Measurements from ENCODE around the gene ANKRD44.
"Not testable (repeated sequence)": the region's sequence is repeated elsewhere in the genome, so short reads cannot be mapped to it uniquely, and the experiment has no call there.

The ANKRD44 gene

DNA sequence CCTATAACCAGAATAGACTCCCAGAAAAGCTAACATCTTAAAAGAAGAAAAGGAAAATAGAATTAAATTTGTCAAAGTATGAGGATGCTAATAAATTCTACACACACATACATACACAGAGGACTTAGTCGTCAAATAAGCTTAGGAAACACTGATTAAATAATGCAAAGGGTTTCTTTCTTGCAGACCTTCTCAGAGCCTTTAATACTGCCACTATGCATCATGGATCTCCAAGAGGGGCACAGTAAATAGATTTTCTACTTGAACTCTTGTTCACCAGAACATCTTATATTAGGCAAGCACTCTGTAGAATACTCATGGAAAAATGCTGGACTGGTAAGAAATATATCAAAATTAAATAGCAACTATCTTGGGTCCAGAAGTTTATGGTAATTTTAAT is 69.4 kb downstream of the ANKRD44 start:
- in situ Hi-C loops (cut with MboI; ENCODE audit: low sequenced_read_pairs), result no loop called here

DNA sequence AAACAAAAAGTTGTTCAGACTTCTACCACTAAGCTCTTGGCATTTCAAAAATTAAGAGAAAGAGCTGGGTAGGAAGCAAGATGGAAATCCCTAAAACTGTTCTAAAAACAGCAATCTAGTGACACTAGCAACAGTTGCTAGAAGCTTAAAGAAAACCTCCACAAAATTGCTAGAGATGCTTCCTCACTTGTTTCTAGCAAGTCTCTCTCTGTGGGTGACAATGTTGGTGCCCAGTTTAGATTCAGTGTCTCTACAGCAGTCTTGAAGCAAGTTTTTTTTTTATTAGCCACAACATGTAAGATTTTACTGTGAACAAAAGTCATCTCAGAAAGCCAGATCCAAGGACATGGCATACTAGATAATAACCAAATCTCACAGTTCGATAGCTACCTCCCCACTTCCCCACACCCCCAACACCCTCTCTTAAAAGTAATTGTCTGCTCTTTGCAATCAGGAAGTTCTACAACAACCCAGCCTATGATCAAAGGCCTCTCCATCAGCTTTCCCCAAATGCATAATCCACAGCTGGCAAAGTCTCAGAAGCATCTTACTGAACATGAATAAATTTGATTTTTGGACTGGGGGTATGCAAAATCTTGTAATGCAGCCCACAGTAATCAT is 70.0 kb downstream of the ANKRD44 start:
- in situ Hi-C loops (cut with MboI; ENCODE audit: low sequenced_read_pairs), result no loop called here

DNA sequence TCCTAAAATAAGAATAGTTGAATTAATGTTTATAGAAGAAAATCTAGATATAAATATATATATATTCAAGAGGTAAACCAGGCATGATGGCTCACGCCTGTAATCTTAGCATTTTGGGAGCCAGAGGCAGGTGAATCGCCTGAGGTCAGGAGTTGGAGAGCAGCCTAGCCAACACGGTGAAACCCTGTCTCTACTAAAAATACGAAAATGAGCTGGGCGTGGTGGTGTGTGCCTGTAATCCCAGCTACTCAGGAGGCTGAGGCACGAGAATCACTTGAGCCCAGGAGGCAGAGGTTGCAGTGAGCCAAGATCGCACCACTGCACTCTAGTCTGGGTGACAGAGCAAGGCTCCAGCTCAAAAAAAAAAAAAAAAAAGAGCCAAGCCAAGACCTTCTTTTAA is 70.6 kb downstream of the ANKRD44 start:
- in situ Hi-C loops (cut with MboI; ENCODE audit: low sequenced_read_pairs), result not testable (repeated sequence)

- in situ Hi-C loops (cut with MboI; ENCODE audit: low sequenced_read_pairs), result no loop called here
Observed at GRCh38 chr2:197239434-197239833, 71.1 kb downstream of the ANKRD44 start.

GRCh38 chr2:197238043-197238365 is 72.6 kb downstream of the ANKRD44 start:
- in situ Hi-C loops (cut with MboI; ENCODE audit: low sequenced_read_pairs), result no loop called here

GRCh38 chr2:197237291-197238042 is 73.1 kb downstream of the ANKRD44 start:
- in situ Hi-C loops (cut with MboI; ENCODE audit: low sequenced_read_pairs), result no loop called here

GRCh38 chr2:197236816-197237215 is 73.8 kb downstream of the ANKRD44 start:
- in situ Hi-C loops (cut with MboI; ENCODE audit: low sequenced_read_pairs), result no loop called here

- in situ Hi-C loops (cut with MboI; ENCODE audit: low sequenced_read_pairs), result no loop called here
Observed at GRCh38 chr2:197236159-197236558, 74.4 kb downstream of the ANKRD44 start.

- in situ Hi-C loops (cut with MboI; ENCODE audit: low sequenced_read_pairs), result no loop called here
Observed at GRCh38 chr2:197235711-197236110, 74.9 kb downstream of the ANKRD44 start.

GRCh38 chr2:197234671-197235191 is 75.8 kb downstream of the ANKRD44 start:
- in situ Hi-C loops (cut with MboI; ENCODE audit: low sequenced_read_pairs), result no loop called here

GRCh38 chr2:197233473-197233872 is 77.1 kb downstream of the ANKRD44 start:
- in situ Hi-C loops (cut with MboI; ENCODE audit: low sequenced_read_pairs), result no loop called here

DNA sequence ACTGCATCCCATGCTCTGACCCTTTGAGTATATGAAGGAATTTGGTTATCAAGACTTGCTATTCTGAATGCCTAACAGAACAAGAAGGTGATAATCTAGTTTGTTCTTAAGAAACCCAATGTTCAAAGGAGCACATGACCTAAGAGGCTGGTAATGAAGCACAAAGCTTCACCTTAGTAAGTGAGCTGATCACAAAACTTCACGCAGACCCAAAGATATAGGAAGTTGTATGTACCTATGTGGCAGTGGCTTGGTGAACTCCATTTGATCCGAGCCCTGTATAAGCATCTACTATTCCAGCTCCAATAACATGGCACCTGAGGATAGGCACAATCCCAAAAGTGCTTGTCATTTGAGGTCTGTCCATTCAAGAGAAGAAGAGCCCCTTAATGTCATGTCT is 78.6 kb downstream of the ANKRD44 start:
- in situ Hi-C loops (cut with MboI; ENCODE audit: low sequenced_read_pairs), result no loop called here

DNA sequence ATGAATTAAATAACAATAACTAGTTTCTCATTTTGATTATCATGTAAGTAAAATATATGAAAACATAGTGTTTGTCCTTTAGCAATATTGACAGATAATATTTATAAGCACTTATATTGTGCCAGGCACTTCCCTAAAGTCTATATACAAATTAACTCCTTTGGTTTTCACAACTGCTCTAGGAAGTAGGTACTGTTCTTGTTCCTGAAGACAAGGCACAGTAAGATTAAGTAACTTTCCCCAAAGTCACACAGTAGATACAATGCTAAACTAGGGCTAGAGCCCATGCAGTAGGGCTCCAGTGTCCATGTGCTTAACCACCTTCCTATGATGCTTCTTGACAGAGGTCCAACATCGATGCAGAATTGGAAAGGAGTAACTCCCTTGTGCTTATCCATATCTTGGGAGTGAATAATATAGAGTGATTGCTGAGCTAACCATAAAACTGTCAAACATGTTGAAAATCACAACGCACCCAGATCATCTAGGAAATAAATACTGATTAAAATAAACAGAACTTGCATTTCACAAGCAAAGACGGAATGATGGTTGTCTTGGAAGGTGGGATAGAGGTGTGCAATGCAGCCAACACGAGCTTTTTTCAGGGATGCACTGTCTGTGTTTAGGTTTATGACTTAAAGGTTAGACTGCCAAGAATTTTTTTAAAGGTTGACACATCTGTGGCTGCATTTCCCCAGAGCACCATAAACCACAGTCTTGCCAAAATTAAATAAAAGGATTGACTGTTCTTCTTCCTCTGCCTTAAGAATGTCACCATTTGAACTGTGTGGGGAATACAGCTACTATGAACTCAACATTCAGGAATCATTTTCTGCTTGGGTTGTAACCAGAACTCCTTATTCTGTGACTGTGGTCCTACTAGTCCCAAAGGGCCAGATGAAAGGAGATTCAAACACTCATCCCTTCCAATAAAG is 80.8 kb downstream of the ANKRD44 start:
- in situ Hi-C loops (cut with MboI; ENCODE audit: low sequenced_read_pairs), result no loop called here

- in situ Hi-C loops (cut with MboI; ENCODE audit: low sequenced_read_pairs), result no loop called here
Observed at GRCh38 chr2:197223451-197223850, 87.1 kb downstream of the ANKRD44 start.

- in situ Hi-C loops (cut with MboI; ENCODE audit: low sequenced_read_pairs), result no loop called here
Observed at GRCh38 chr2:197219636-197220035, 90.9 kb downstream of the ANKRD44 start.

- in situ Hi-C loops (cut with MboI; ENCODE audit: low sequenced_read_pairs), result no loop called here
Observed at GRCh38 chr2:197217541-197217940, 93.0 kb downstream of the ANKRD44 start.

DNA sequence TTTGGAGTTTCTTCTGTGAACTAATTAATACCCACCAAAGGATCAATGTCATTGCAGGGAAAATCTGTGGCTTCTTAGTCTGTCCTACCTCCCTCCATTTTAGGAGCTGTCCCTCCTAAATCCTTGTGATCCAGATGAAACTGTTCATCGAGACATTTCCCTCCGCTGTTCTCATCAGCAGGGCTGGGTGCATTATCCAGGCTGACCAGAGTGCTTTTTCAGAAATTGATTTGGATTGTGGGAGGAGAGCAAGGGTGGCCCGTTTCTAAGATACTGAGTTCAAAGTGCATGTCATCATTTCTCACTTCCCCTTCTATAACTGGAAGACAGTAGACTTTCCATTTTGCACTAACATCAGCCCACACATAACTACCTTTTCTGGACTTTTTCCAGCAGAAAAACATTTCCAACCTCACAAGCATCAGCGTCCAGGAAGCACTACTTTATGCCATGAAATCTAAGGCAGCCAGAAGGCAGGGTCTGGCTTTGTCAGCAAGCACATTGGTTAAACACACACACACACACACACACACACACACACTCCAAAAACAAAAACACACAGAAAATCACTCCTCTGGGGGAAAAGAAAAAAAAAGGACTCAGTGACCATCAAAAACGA is 94.1 kb downstream of the ANKRD44 start:
- in situ Hi-C loops (cut with MboI; ENCODE audit: low sequenced_read_pairs), result no loop called here

- in situ Hi-C loops (cut with MboI; ENCODE audit: low sequenced_read_pairs), result no loop called here
Observed at GRCh38 chr2:197215748-197216360, 94.7 kb downstream of the ANKRD44 start.

DNA sequence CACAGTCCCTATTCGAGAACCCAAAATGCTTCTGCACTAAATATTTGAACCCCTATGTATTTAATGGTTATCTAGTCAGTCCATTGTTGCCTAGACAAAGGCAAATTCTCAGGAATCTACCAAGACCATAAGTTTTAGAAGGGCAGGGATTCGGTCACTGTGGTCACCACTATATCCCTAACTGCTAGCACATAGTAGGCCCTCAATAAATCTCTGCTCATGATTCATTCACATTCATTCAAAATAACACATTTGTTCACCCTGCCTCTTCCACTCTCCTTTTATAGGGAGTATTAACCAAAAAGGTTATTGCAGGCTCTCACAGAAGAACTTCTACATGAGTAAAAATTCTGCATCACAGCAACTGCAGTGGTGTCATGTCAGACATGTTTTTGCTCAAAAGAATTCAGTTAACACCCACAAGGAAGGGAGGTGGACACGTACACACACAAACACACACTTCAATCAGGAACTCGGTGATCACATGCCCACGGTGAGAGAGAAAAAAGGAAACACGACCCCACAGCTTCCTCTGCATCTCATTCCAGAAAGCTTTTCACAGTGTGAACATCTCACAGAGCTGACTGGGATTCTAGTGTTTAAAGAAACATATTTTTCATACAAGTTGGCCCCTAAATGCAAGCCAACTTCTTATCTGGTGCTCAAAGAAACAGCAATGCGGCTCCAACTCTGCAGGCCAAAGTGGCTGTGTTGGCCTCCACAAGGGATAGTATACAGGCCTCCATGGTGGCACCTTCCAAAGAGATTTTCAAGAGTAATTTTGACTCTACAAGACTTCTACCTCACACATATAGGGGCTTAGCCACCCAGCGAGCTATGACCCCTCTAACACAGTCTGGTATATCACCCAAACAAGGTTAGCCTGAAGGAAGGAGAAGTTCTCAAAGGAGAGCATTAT is 98.0 kb downstream of the ANKRD44 start:
- in situ Hi-C loops (cut with MboI; ENCODE audit: low sequenced_read_pairs), result no loop called here

Data from HL-60/S4 treated with retinoic acid at 250 ng/mL for 4 days and 3 days (cell line).